HUES6 (cell line): ENCODE results near the gene HEATR1.

Source experiments
- H3K27ac ChIP-seq: 2 replicates; pipeline ENCODE4 v1.7.0; 2013; ENCODE audit warnings: low read depth, mild to moderate bottlenecking, low read length, inconsistent platforms
- H3K27me3 ChIP-seq: 2 replicates; pipeline ENCODE4 v1.6.1; 2013; ENCODE audit warnings: low read length; ENCODE audit not compliant: control insufficient read depth, insufficient read depth
- H3K36me3 ChIP-seq: 2 replicates; pipeline ENCODE4 v1.6.1; 2013; ENCODE audit warnings: low read length; ENCODE audit not compliant: control insufficient read depth, insufficient read depth
- H3K4me1 ChIP-seq: 2 replicates; pipeline ENCODE4 v1.6.1; 2013; ENCODE audit warnings: low read length; ENCODE audit not compliant: control insufficient read depth, insufficient read depth
- H3K4me3 ChIP-seq: 2 replicates; pipeline ENCODE4 v1.5.1; 2013; ENCODE audit warnings: low read depth, low read length
- H3K9ac ChIP-seq: one replicate; pipeline ENCODE4 v1.6.1; 2013; ENCODE audit warnings: mild to moderate bottlenecking, low read length
- H3K9me3 ChIP-seq: 2 replicates; pipeline ENCODE4 v1.6.1; 2013; ENCODE audit warnings: low read depth, low read length; ENCODE audit not compliant: control insufficient read depth, insufficient read depth

Gene HEATR1

GRCh38 chr1:236603991-236604904 is at the start of gene HEATR1:
Gene HEATR1, minus strand, starts transcription at chr1:236604516. Its CDS starts 421 bp downstream, at chr1:236604095.
- Histone ChIP-seq H3K36me3 (peaks cover 34% of the 10 kb centered on the region), H3K4me1 (peaks cover 6% of the 10 kb centered on the region; the same call in 1 of the 2 replicates), H3K27me3 (no peaks in the 10 kb centered on the region), H3K4me3 (peak within 1 kb of the TSS; percentile 90), H3K27ac (peak within 1 kb of the TSS; percentile 60; the same call in 1 of the 2 replicates), H3K9ac (peak within 1 kb of the TSS; percentile 76), H3K9me3 (no peaks in the 10 kb centered on the region)

GRCh38 chr1:236645016-236645680 is 40.8 kb upstream of the HEATR1 start:
- H3K27me3 ChIP-seq, result no peaks in the 10 kb centered on the region
- H3K4me3 ChIP-seq, result no peak overlapping the region
- no peak overlapping the region for H3K9ac ChIP-seq
- no peaks in the 10 kb centered on the region for H3K36me3 ChIP-seq
- no peaks in the 10 kb centered on the region for H3K9me3 ChIP-seq
- H3K27ac ChIP-seq, result no peak overlapping the region
- H3K4me1 ChIP-seq, result no peaks in the 10 kb centered on the region

- no peak overlapping the region for H3K4me3 ChIP-seq
- H3K9ac ChIP-seq, result no peak overlapping the region
- H3K9me3 ChIP-seq, result no peaks in the 10 kb centered on the region
- H3K4me1 ChIP-seq, result no peaks in the 10 kb centered on the region
- H3K27ac ChIP-seq, result no peak overlapping the region
- H3K36me3 ChIP-seq, result no peaks in the 10 kb centered on the region
- no peaks in the 10 kb centered on the region for H3K27me3 ChIP-seq
These were observed 38.4 kb upstream of the HEATR1 start for GRCh38 chr1:236642763-236643162.

- Histone ChIP-seq H3K27me3 (no peaks in the 10 kb centered on the region), H3K9me3 (no peaks in the 10 kb centered on the region), H3K4me3 (no peak overlapping the region), H3K9ac (no peak overlapping the region), H3K4me1 (no peaks in the 10 kb centered on the region), H3K36me3 (no peaks in the 10 kb centered on the region), H3K27ac (no peak overlapping the region)
These were observed 35.4 kb upstream of the HEATR1 start for GRCh38 chr1:236639686-236640085.

- Histone ChIP-seq H3K4me3 (no peak overlapping the region), H3K27ac (no peak overlapping the region)
These were observed 34.6 kb upstream of the HEATR1 start for GRCh38 chr1:236638945-236639344.

GRCh38 chr1:236636017-236636416 is 31.7 kb upstream of the HEATR1 start:
- H3K4me1 ChIP-seq, result no peaks in the 10 kb centered on the region
- H3K27ac ChIP-seq, result no peak overlapping the region
- no peaks in the 10 kb centered on the region for H3K27me3 ChIP-seq
- H3K9ac ChIP-seq, result no peak overlapping the region
- H3K4me3 ChIP-seq, result no peak overlapping the region
- no peaks in the 10 kb centered on the region for H3K9me3 ChIP-seq
- no peaks in the 10 kb centered on the region for H3K36me3 ChIP-seq

More at GRCh38 chr1:236638945-236639344, 34.6 kb upstream of the HEATR1 start:
- no peaks in the 10 kb centered on the region for H3K9me3 ChIP-seq
- no peaks in the 10 kb centered on the region for H3K27me3 ChIP-seq
- H3K4me1 ChIP-seq, result no peaks in the 10 kb centered on the region
- no peaks in the 10 kb centered on the region for H3K36me3 ChIP-seq
- no peak overlapping the region for H3K9ac ChIP-seq

GRCh38 chr1:236627727-236628408 is 23.6 kb upstream of the HEATR1 start:
- Histone ChIP-seq H3K9ac (no peak overlapping the region), H3K4me3 (no peak overlapping the region), H3K27ac (no peak overlapping the region), H3K9me3 (peaks cover 12% of the 10 kb centered on the region), H3K4me1 (no peaks in the 10 kb centered on the region), H3K27me3 (no peaks in the 10 kb centered on the region), H3K36me3 (no peaks in the 10 kb centered on the region)

GRCh38 chr1:236623371-236624166 is 19.3 kb upstream of the HEATR1 start:
- Histone ChIP-seq H3K27me3 (no peaks in the 10 kb centered on the region), H3K9me3 (peaks cover 25% of the 10 kb centered on the region), H3K36me3 (no peaks in the 10 kb centered on the region), H3K9ac (no peak overlapping the region), H3K4me3 (no peak overlapping the region), H3K27ac (no peak overlapping the region; the same call in 1 of the 2 replicates), H3K4me1 (no peaks in the 10 kb centered on the region)

- Histone ChIP-seq H3K9me3 (peaks cover 25% of the 10 kb centered on the region), H3K36me3 (no peaks in the 10 kb centered on the region), H3K4me3 (no peak overlapping the region), H3K9ac (no peak overlapping the region), H3K4me1 (no peaks in the 10 kb centered on the region), H3K27me3 (no peaks in the 10 kb centered on the region), H3K27ac (no peak overlapping the region)
These were observed 18.1 kb upstream of the HEATR1 start for GRCh38 chr1:236622407-236622806.

GRCh38 chr1:236619398-236619797 is 15.1 kb upstream of the HEATR1 start:
- Histone ChIP-seq H3K4me1 (no peaks in the 10 kb centered on the region), H3K27ac (no peak overlapping the region), H3K36me3 (no peaks in the 10 kb centered on the region), H3K9ac (no peak overlapping the region), H3K27me3 (no peaks in the 10 kb centered on the region), H3K9me3 (peaks cover 22% of the 10 kb centered on the region), H3K4me3 (no peak overlapping the region)
